ENCODE data around the gene CASQ1. TPM values are rescaled to one million over a fixed set of nuclear protein-coding genes. Genes with fewer than 3 reads are reported as not detected.
A peak's percentile ranks its signal among the peaks of the same experiment; 100 is the strongest.

Gene CASQ1
- total and polyA plus RNA-seq, 5 donors from 2014 or later, result not detected

DNA sequence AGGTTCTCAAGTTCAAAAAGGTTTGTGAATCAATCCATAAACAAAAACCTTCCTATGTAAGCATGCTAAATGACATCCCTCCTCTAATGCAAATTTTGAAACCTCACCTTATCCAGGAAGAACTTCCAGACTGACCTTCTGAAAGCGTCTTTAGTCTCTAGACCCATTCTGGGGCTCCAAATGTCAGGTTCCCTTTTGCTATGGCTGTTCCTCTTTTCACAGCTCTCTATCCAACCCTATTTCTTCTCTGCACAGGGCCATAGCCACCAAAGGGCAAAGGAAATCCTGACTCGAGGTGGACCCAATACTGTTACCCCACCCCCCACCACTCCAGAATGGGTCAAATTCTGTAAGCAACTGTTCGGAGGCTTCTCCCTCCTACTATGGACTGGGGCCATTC lies 35.6 kb upstream of the CASQ1 start:
- H3K27ac Mint-ChIP-seq, result no peak overlapping the region
- Histone ChIP-seq H3K9me3 (ENCODE audit: control insufficient read depth in 2 of 2, low read length in 2 of 2) (no peaks in the 10 kb centered on the region), H3K4me1 (ENCODE audit: control insufficient read depth, insufficient read depth, low read length, poor library complexity, severe bottlenecking) (no peaks in the 10 kb centered on the region), H3K36me3 (ENCODE audit: control insufficient read depth, insufficient read depth, low read length) (no peaks in the 10 kb centered on the region), H3K27me3 (ENCODE audit: control insufficient read depth, insufficient read depth, low read length) (peaks cover 2% of the 10 kb centered on the region), H3K4me3 (ENCODE audit: low read depth, low read length) (no peak overlapping the region), H3K27ac (ENCODE audit: insufficient read depth, low read length, poor library complexity, severe bottlenecking) (no peak overlapping the region)
- no peaks in the 10 kb centered on the region for H3K36me3 Mint-ChIP-seq
- no peaks in the 10 kb centered on the region for H3K9me3 Mint-ChIP-seq
- H3K4me1 Mint-ChIP-seq, result peaks cover 0 to 1% (median 0%) of the 10 kb centered on the region in 4 donors
- ATAC-seq (ENCODE audit: low read depth in 2 of 2), result no peak
- peak overlapping the region in 1 of 4 donors; percentile 55 for H3K4me3 Mint-ChIP-seq
- H3K27me3 Mint-ChIP-seq, result peaks cover 18% of the 10 kb centered on the region
- no peak for DNase-seq

DNA sequence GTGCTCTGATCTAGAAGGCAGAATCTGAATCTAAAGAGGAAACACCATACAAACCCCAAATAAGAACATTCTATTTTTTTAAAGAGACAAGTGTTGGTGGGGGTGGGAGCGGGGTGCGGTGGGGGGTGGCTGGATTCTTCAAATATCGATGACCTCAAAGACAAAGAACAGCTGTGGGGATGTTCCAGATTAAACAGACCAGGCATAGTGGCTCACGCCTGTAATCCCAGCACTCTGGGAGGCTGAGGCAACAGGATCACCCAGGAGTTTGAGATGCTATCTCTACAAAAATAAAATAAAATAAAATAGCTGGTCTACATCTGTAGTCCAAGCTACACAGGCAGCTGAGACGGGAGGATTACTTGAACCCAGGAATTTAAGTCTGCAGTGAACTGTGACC lies 34.0 kb upstream of the CASQ1 start:
- no peak overlapping the region for H3K4me3 Mint-ChIP-seq
- no peaks in the 10 kb centered on the region for H3K9me3 Mint-ChIP-seq
- DNase-seq, result no peak
- H3K4me1 Mint-ChIP-seq, result peaks cover 0 to 1% (median 0%) of the 10 kb centered on the region in 4 donors
- H3K27ac Mint-ChIP-seq, result no peak overlapping the region
- Histone ChIP-seq H3K4me3 (ENCODE audit: low read depth, low read length) (no peak overlapping the region), H3K9me3 (ENCODE audit: control insufficient read depth in 2 of 2, low read length in 2 of 2) (no peaks in the 10 kb centered on the region), H3K27me3 (ENCODE audit: control insufficient read depth, insufficient read depth, low read length) (no peaks in the 10 kb centered on the region), H3K4me1 (ENCODE audit: control insufficient read depth, insufficient read depth, low read length, poor library complexity, severe bottlenecking) (no peaks in the 10 kb centered on the region), H3K27ac (ENCODE audit: insufficient read depth, low read length, poor library complexity, severe bottlenecking) (no peak overlapping the region), H3K36me3 (ENCODE audit: control insufficient read depth, insufficient read depth, low read length) (no peaks in the 10 kb centered on the region)
- H3K27me3 Mint-ChIP-seq, result peaks cover 18% of the 10 kb centered on the region
- no peak for ATAC-seq (ENCODE audit: low read depth in 2 of 2)
- H3K36me3 Mint-ChIP-seq, result no peaks in the 10 kb centered on the region

DNA sequence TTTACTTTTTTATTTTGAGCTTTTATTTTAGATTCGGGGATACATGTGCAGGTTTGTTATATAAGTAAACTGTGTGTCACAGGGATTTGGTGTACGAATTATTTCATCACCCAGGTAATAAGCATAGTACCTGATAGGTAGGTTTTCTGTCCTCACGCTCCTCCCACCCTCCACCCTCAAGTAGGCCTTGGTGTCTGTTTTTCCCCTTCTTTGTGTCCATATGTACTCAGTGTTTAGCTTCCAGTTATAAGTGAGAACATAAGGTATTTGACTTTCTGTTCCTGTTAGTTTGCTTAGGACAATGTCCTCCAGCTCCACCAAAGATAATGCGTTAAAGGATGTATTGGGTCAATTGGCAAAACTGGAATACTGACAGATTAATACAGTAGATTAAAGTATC lies 33.2 kb upstream of the CASQ1 start:
- Mint-ChIP-seq H3K27ac (peak overlapping the region in 1 of 3 donors; percentile 57), H3K27me3 (peaks cover 26% of the 10 kb centered on the region), H3K9me3 (no peaks in the 10 kb centered on the region), H3K4me3 (no peak overlapping the region), H3K4me1 (peaks cover 0 to 4% (median under 1%) of the 10 kb centered on the region in 4 donors), H3K36me3 (no peaks in the 10 kb centered on the region)
- Histone ChIP-seq H3K4me3 (ENCODE audit: low read depth, low read length) (no peak overlapping the region), H3K27me3 (ENCODE audit: control insufficient read depth, insufficient read depth, low read length) (no peaks in the 10 kb centered on the region), H3K4me1 (ENCODE audit: control insufficient read depth, insufficient read depth, low read length, poor library complexity, severe bottlenecking) (no peaks in the 10 kb centered on the region), H3K27ac (ENCODE audit: insufficient read depth, low read length, poor library complexity, severe bottlenecking) (no peak overlapping the region), H3K36me3 (ENCODE audit: control insufficient read depth, insufficient read depth, low read length) (no peaks in the 10 kb centered on the region), H3K9me3 (ENCODE audit: control insufficient read depth in 2 of 2, low read length in 2 of 2) (no peaks in the 10 kb centered on the region)
- DNase-seq, result no peak
- ATAC-seq (ENCODE audit: low read depth in 2 of 2), result no peak

DNA sequence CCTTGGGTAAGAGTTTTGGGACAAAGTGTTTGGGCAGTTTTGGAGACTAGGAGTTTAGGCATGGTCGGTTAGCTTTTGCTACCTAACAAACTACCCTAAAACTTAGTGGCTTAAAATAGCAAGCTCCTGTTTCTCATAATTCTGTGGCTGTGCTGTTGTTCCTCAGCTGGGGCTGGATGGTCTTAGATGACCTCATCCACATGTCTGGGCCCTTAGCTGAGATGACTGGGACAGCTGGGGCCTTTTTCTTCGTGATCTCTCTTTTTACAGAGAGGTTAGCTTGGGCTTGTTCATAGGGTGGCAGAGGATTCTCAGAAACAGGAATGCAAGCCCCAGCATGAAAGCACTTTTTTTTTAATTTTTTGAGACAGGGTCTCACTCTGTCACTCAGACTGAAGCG lies 32.3 kb upstream of the CASQ1 start:
- H3K27ac ChIP-seq (ENCODE audit: insufficient read depth, low read length, poor library complexity, severe bottlenecking), result no peak overlapping the region
- no peak overlapping the region for H3K27ac Mint-ChIP-seq
- no peaks in the 10 kb centered on the region for H3K36me3 Mint-ChIP-seq

DNA sequence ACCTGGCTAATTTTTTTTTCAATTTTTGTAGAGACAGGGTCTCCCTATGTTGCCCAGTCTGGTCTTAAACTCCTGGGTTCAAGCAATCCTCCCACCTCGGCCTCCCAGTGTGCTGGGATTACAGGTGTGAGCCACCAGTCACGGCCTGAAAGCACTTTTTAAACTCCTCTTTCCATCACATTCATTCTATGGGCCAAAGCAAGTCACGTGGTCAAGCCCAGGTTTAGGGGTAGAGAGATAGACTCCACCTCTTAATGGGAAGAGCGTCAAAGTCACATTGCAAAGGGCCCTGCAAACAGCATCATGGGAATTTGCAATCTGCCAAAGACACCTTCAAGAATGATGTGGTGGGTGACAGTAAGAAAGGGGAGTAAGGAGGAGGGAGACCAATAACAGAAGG lies 31.8 kb upstream of the CASQ1 start:
- no peaks in the 10 kb centered on the region for H3K9me3 ChIP-seq (ENCODE audit: control insufficient read depth in 2 of 2, low read length in 2 of 2)
- H3K27ac ChIP-seq (ENCODE audit: insufficient read depth, low read length, poor library complexity, severe bottlenecking), result no peak overlapping the region
- no peaks in the 10 kb centered on the region for H3K27me3 ChIP-seq (ENCODE audit: control insufficient read depth, insufficient read depth, low read length)
- H3K36me3 ChIP-seq (ENCODE audit: control insufficient read depth, insufficient read depth, low read length), result no peaks in the 10 kb centered on the region
- Mint-ChIP-seq H3K27me3 (peaks cover 26% of the 10 kb centered on the region), H3K36me3 (no peaks in the 10 kb centered on the region), H3K4me3 (no peak overlapping the region), H3K4me1 (peaks cover 0 to 4% (median 3%) of the 10 kb centered on the region in 4 donors), H3K9me3 (no peaks in the 10 kb centered on the region), H3K27ac (no peak overlapping the region)
- ATAC-seq (ENCODE audit: low read depth in 2 of 2), result no peak
- H3K4me1 ChIP-seq (ENCODE audit: control insufficient read depth, insufficient read depth, low read length, poor library complexity, severe bottlenecking), result no peaks in the 10 kb centered on the region
- H3K4me3 ChIP-seq (ENCODE audit: low read depth, low read length), result no peak overlapping the region
- DNase-seq, result no peak

More for the DNA sequence above, 32.3 kb upstream of the CASQ1 start:
- no peak overlapping the region for H3K4me3 Mint-ChIP-seq
- no peaks in the 10 kb centered on the region for H3K9me3 Mint-ChIP-seq
- peaks cover 26% of the 10 kb centered on the region for H3K27me3 Mint-ChIP-seq
- Histone ChIP-seq H3K27me3 (ENCODE audit: control insufficient read depth, insufficient read depth, low read length) (no peaks in the 10 kb centered on the region), H3K4me3 (ENCODE audit: low read depth, low read length) (no peak overlapping the region), H3K9me3 (ENCODE audit: control insufficient read depth in 2 of 2, low read length in 2 of 2) (no peaks in the 10 kb centered on the region), H3K36me3 (ENCODE audit: control insufficient read depth, insufficient read depth, low read length) (no peaks in the 10 kb centered on the region), H3K4me1 (ENCODE audit: control insufficient read depth, insufficient read depth, low read length, poor library complexity, severe bottlenecking) (no peaks in the 10 kb centered on the region)
- H3K4me1 Mint-ChIP-seq, result peaks cover 0 to 4% (median 2%) of the 10 kb centered on the region in 4 donors
- DNase-seq, result no peak
- ATAC-seq (ENCODE audit: low read depth in 2 of 2), result no peak

DNA sequence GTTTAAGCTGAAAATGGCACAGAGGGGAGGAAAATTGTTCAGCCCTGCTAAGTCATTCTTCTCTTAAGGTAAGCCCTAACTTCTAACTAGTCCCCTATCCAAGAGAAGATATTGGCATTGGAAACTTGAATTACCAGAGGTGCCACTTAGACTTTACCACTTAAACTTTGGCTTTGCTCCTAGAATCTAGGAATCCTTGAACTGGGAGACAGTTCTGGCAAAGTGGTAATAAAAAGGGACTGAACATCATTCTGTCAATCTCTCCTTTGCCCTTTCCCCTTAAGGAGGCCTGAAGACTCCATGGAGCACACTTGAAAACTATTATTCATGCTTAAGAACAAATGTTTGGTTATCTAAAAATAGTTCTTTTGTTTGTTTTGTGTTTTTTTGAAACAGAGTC lies 30.5 kb upstream of the CASQ1 start:
- Mint-ChIP-seq H3K4me3 (no peak overlapping the region), H3K27me3 (peaks cover 22% of the 10 kb centered on the region), H3K36me3 (no peaks in the 10 kb centered on the region), H3K4me1 (peaks cover 0 to 4% (median 3%) of the 10 kb centered on the region in 4 donors), H3K27ac (no peak overlapping the region), H3K9me3 (no peaks in the 10 kb centered on the region)
- no peaks in the 10 kb centered on the region for H3K27me3 ChIP-seq (ENCODE audit: control insufficient read depth, insufficient read depth, low read length)
- H3K27ac ChIP-seq (ENCODE audit: insufficient read depth, low read length, poor library complexity, severe bottlenecking), result no peak overlapping the region
- DNase-seq (no peak), ATAC-seq (ENCODE audit: low read depth in 2 of 2) (no peak)
- no peaks in the 10 kb centered on the region for H3K36me3 ChIP-seq (ENCODE audit: control insufficient read depth, insufficient read depth, low read length)
- H3K9me3 ChIP-seq (ENCODE audit: control insufficient read depth in 2 of 2, low read length in 2 of 2), result no peaks in the 10 kb centered on the region
- H3K4me3 ChIP-seq (ENCODE audit: low read depth, low read length), result no peak overlapping the region
- H3K4me1 ChIP-seq (ENCODE audit: control insufficient read depth, insufficient read depth, low read length, poor library complexity, severe bottlenecking), result no peaks in the 10 kb centered on the region

DNA sequence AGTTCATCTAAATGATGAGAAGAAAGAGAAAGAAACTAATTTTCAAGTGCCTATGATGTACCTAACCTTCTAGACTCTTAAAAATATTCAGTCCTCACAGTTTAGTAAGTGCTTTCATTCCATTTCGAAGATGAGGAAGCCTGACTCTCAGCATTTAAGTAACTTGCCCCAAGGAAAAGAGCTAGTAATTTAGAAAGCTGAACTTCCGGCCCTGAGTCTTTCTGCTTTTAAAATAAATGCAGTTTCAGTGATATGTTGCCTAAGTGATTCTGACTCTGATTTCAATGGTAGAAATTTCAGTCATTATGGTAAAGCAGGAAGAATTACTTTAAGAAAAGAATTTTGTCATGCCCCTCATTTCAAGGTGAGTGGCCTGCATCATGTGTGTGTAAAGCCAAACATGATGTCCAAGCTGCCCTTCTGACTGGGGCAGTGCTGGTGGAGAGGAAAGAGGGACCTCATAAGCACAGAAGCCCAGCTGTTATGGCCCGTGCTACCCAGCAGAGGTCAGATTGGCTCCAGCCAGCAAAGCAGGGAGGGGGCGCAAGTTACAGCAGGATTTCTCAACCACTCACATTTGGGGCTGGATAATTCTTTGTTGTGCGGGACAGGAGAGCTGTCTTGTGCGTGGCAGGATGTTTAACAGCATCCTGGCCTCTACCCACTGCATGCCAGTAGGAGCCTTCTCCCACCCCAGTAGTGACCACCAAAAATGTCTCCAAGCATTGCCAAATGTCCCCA lies 28.2 kb upstream of the CASQ1 start:
- Mint-ChIP-seq H3K27me3 (peaks cover 22% of the 10 kb centered on the region), H3K27ac (no peak overlapping the region), H3K36me3 (no peaks in the 10 kb centered on the region), H3K4me3 (no peak overlapping the region), H3K9me3 (no peaks in the 10 kb centered on the region), H3K4me1 (peaks cover 0 to 4% (median 3%) of the 10 kb centered on the region in 4 donors)
- Histone ChIP-seq H3K27ac (ENCODE audit: insufficient read depth, low read length, poor library complexity, severe bottlenecking) (no peak overlapping the region), H3K36me3 (ENCODE audit: control insufficient read depth, insufficient read depth, low read length) (no peaks in the 10 kb centered on the region), H3K27me3 (ENCODE audit: control insufficient read depth, insufficient read depth, low read length) (no peaks in the 10 kb centered on the region), H3K9me3 (ENCODE audit: control insufficient read depth in 2 of 2, low read length in 2 of 2) (no peaks in the 10 kb centered on the region), H3K4me3 (ENCODE audit: low read depth, low read length) (no peak overlapping the region), H3K4me1 (ENCODE audit: control insufficient read depth, insufficient read depth, low read length, poor library complexity, severe bottlenecking) (no peaks in the 10 kb centered on the region)
- DNase-seq (no peak), ATAC-seq (ENCODE audit: low read depth in 2 of 2) (no peak)

DNA sequence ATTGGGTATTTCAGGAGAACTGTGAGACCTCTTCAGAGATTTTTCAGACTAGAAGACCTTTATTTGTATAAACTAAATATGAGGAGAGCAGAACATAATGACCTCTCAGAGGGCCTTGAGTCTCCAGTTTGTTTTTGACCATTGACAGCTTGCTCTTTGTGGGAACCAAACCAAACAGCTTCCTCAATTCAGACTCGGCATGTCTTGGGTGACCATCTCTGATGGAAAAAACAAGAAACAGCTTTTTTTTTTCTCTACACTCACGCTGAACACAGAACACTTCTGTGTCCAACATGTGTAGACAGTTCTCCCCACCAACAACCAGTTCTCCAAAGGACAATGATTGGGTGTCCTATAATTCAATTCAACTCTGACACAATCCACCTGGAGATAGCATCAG lies 27.4 kb upstream of the CASQ1 start:
- no peak overlapping the region for H3K4me3 ChIP-seq (ENCODE audit: low read depth, low read length)
- H3K27ac ChIP-seq (ENCODE audit: insufficient read depth, low read length, poor library complexity, severe bottlenecking), result no peak overlapping the region
- DNase-seq (no peak), ATAC-seq (ENCODE audit: low read depth in 2 of 2) (no peak)
- Mint-ChIP-seq H3K4me1 (peaks cover 0 to 4% (median 3%) of the 10 kb centered on the region in 4 donors), H3K9me3 (no peaks in the 10 kb centered on the region), H3K27me3 (peaks cover 22% of the 10 kb centered on the region), H3K27ac (no peak overlapping the region), H3K4me3 (no peak overlapping the region), H3K36me3 (no peaks in the 10 kb centered on the region)
- H3K9me3 ChIP-seq (ENCODE audit: control insufficient read depth in 2 of 2, low read length in 2 of 2), result no peaks in the 10 kb centered on the region
- H3K4me1 ChIP-seq (ENCODE audit: control insufficient read depth, insufficient read depth, low read length, poor library complexity, severe bottlenecking), result no peaks in the 10 kb centered on the region
- H3K27me3 ChIP-seq (ENCODE audit: control insufficient read depth, insufficient read depth, low read length), result no peaks in the 10 kb centered on the region
- H3K36me3 ChIP-seq (ENCODE audit: control insufficient read depth, insufficient read depth, low read length), result no peaks in the 10 kb centered on the region
